Endothelial cell of umbilical vein (primary cell): ENCODE measurements around the gene HSPB6.

Source experiments
- CTCF ChIP-seq, 2 donors: IDR thresholded peaks; 1 replicate in 1 of 2; 2 replicates in 1 of 2; pipeline ENCODE4 v1.5.1; 2011; ENCODE audit warnings: low read length in 2 of 2, mild to moderate bottlenecking in 2 of 2, moderate library complexity in 2 of 2, control low read depth in 1 of 2, inconsistent platforms in 1 of 2, low read depth in 1 of 2; ENCODE audit not compliant: insufficient read depth in 1 of 2; ENCODE audit errors: extremely low read depth in 1 of 2
- EZH2 ChIP-seq: IDR thresholded peaks from 2 replicates; pipeline ENCODE4 v1.6.1; 2012; ENCODE audit warnings: borderline replicate concordance, low read depth, mild to moderate bottlenecking, moderate library complexity, low read length, inconsistent platforms; ENCODE audit not compliant: severe bottlenecking
- FOS ChIP-seq: IDR thresholded peaks from 2 replicates; pipeline ENCODE4 v1.6.1; 2011; ENCODE audit warnings: mild to moderate bottlenecking, low read length, moderate library complexity, borderline replicate concordance; ENCODE audit not compliant: insufficient read depth
- JUN ChIP-seq: IDR thresholded peaks from 2 replicates; pipeline ENCODE4 v1.6.1; 2011; ENCODE audit warnings: borderline replicate concordance, low read depth; ENCODE audit not compliant: insufficient read length, insufficient read depth
- MAX ChIP-seq: IDR thresholded peaks from 2 replicates; pipeline ENCODE4 v1.6.1; 2011; ENCODE audit not compliant: insufficient read depth, insufficient read length
- POLR2A ChIP-seq: IDR thresholded peaks from 2 replicates; pipeline ENCODE4 v1.6.1; 2012; ENCODE audit warnings: low read depth, mild to moderate bottlenecking, control low read depth, low read length
- POLR2AphosphoS5 ChIP-seq: IDR thresholded peaks from 2 replicates; pipeline ENCODE4 v1.6.1; 2012; ENCODE audit warnings: low read depth, mild to moderate bottlenecking, control low read depth, low read length, moderate library complexity; ENCODE audit not compliant: insufficient read depth

- TF ChIP-seq POLR2A = no peak
- no peak for TF ChIP-seq CTCF (IDR thresholded peaks at IDR 0.05; ENCODE audit: extremely low read depth in 1 of 2, insufficient read depth in 1 of 2, low read depth in 1 of 2, low read length in 2 of 2)
- no peak for TF ChIP-seq FOS
- TF ChIP-seq JUN = no peak
- TF ChIP-seq POLR2AphosphoS5 = no peak
- TF ChIP-seq EZH2 = no peak
- TF ChIP-seq MAX = no peak
Measured at GRCh38 chr19:35754370-35755130, 2.3 kb downstream of the HSPB6 start.
